Fibroblast of lung (primary cell): ENCODE data around the gene CLK1. TPM values are rescaled to one million over a fixed set of nuclear protein-coding genes. Genes with fewer than 3 reads are reported as not detected.

Experiments used
- DNase-seq, 2 donors: peaks; one replicate each; pipeline versions ENCODE4 v3.0.0 to v3.0.0-alpha.2; 2010; ENCODE audit warnings: low read depth in 2 of 2
- H2AFZ ChIP-seq: 2 replicates; pipeline ENCODE4 v1.5.1; 2012; ENCODE audit warnings: low read length, control low read depth, inconsistent platforms
- H3K27ac ChIP-seq: 2 replicates; pipeline ENCODE4 v1.5.1; 2011; ENCODE audit warnings: low read length, control low read depth; ENCODE audit not compliant: insufficient read depth
- H3K27me3 ChIP-seq: 2 replicates; pipeline ENCODE4 v1.5.1; 2011; ENCODE audit warnings: mild to moderate bottlenecking, low read length; ENCODE audit not compliant: control insufficient read depth, insufficient read depth
- H3K36me3 ChIP-seq: 2 replicates; pipeline ENCODE4 v1.5.1; 2011; ENCODE audit warnings: low read length; ENCODE audit not compliant: control insufficient read depth, insufficient read depth
- H3K4me1 ChIP-seq: 2 replicates; pipeline ENCODE4 v1.5.1; 2011; ENCODE audit warnings: low read length; ENCODE audit not compliant: control insufficient read depth, insufficient read depth; ENCODE audit errors: extremely low read depth
- H3K4me2 ChIP-seq: 2 replicates; pipeline ENCODE4 v1.5.1; 2011; ENCODE audit warnings: low read length, control low read depth; ENCODE audit not compliant: insufficient read depth; ENCODE audit errors: extremely low read depth
- H3K4me3 ChIP-seq, 4 experiments: fragments of 200-600 bp in 1 of 4; sonication (generic) in 1 of 4; replicated peaks in 1 of 4; 2 replicates each; pipeline ENCODE4 v1.5.1; 2011 to 2016; ENCODE audit warnings: low read length in 4 of 4, low read depth in 3 of 4, mild to moderate bottlenecking in 3 of 4, control low read depth in 2 of 4, inconsistent platforms in 1 of 4, mixed read lengths in 1 of 4; ENCODE audit not compliant: insufficient read depth in 1 of 4; ENCODE audit errors: control extremely low read depth in 1 of 4
- H3K79me2 ChIP-seq: 2 replicates; pipeline ENCODE4 v1.5.1; 2012; ENCODE audit warnings: mild to moderate bottlenecking, low read length, inconsistent platforms; ENCODE audit not compliant: control insufficient read depth, insufficient read depth
- H3K9ac ChIP-seq: 2 replicates; pipeline ENCODE4 v1.5.1; 2011; ENCODE audit warnings: mild to moderate bottlenecking, low read length, control low read depth; ENCODE audit not compliant: insufficient read depth
- H3K9me3 ChIP-seq: 2 replicates; pipeline ENCODE4 v1.5.1; 2012; ENCODE audit warnings: low read depth, low read length; ENCODE audit not compliant: control insufficient read depth, insufficient read depth
- H4K20me1 ChIP-seq: 2 replicates; pipeline ENCODE4 v1.5.1; 2011; ENCODE audit warnings: low read length; ENCODE audit not compliant: control insufficient read depth, insufficient read depth; ENCODE audit errors: extremely low read depth
- EZH2 ChIP-seq: IDR thresholded peaks from 2 replicates; pipeline ENCODE4 v1.5.1; 2012; ENCODE audit warnings: low read length, control low read depth, mild to moderate bottlenecking; ENCODE audit errors: missing control alignments
- polyA plus RNA-seq, 2 donors: library from polyadenylated mRNA; depleted of rRNA in 1 of 2; stranded (reverse) in 1 of 2; unstranded in 1 of 2; fragments of >200 nt; gene quantifications; 2 replicates each; pipeline ENCODE4 v1.2.1, GENCODE V29; 2011 to 2012; ENCODE audit warnings: missing spikeins in 1 of 2
- total RNA-seq: library from RNA; depleted of rRNA; stranded (reverse); fragments of >200 nt; gene quantifications from 2 replicates; pipeline ENCODE4 v1.2.1, GENCODE V29; 2014
- TF ChIP-seq, protein P1 (sequence below), 2 donors: IDR thresholded peaks in 1 of 2; conservative IDR thresholded peaks in 1 of 2; 1 replicate in 1 of 2; 2 replicates in 1 of 2; pipeline ENCODE4 v1.5.1; 2011 to 2012; ENCODE audit warnings: low read length in 2 of 2, control low read depth in 1 of 2, inconsistent platforms in 1 of 2, low read depth in 1 of 2, mild to moderate bottlenecking in 1 of 2

CLK1 gene
- total and polyA plus RNA-seq, 2 donors (not counting 1 experiment from before 2014, with no cell fraction given) = 68.5 to 104 TPM

GRCh38 chr2:200877443-200877842 is 13.0 kb upstream of the CLK1 start:
- no peak overlapping the region for H3K27ac ChIP-seq
- H3K4me2 ChIP-seq = no peak overlapping the region
- H2AFZ ChIP-seq = no peak overlapping the region
- TF ChIP-seq, protein P1, sequence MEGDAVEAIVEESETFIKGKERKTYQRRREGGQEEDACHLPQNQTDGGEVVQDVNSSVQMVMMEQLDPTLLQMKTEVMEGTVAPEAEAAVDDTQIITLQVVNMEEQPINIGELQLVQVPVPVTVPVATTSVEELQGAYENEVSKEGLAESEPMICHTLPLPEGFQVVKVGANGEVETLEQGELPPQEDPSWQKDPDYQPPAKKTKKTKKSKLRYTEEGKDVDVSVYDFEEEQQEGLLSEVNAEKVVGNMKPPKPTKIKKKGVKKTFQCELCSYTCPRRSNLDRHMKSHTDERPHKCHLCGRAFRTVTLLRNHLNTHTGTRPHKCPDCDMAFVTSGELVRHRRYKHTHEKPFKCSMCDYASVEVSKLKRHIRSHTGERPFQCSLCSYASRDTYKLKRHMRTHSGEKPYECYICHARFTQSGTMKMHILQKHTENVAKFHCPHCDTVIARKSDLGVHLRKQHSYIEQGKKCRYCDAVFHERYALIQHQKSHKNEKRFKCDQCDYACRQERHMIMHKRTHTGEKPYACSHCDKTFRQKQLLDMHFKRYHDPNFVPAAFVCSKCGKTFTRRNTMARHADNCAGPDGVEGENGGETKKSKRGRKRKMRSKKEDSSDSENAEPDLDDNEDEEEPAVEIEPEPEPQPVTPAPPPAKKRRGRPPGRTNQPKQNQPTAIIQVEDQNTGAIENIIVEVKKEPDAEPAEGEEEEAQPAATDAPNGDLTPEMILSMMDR (conservative IDR thresholded peaks at IDR 0.05 in 1 of 2, IDR thresholded peaks at IDR 0.05 in 1 of 2; ENCODE audit: low read depth in 1 of 2, low read length in 2 of 2) = no peak
- no peak for TF ChIP-seq EZH2
- H3K4me1 ChIP-seq = no peaks in the 10 kb centered on the region
- no peaks in the 10 kb centered on the region for H3K27me3 ChIP-seq
- H3K9me3 ChIP-seq = no peaks in the 10 kb centered on the region
- no peak for DNase-seq
- H3K79me2 ChIP-seq = no peaks in the 10 kb centered on the region
- H4K20me1 ChIP-seq = no peaks in the 10 kb centered on the region
- peaks cover 3% of the 10 kb centered on the region for H3K36me3 ChIP-seq
- no peak overlapping the region for H3K4me3 ChIP-seq
- no peak overlapping the region for H3K9ac ChIP-seq

GRCh38 chr2:200873560-200873959 is 9.1 kb upstream of the CLK1 start:
- Histone ChIP-seq H3K79me2 (no peaks in the 10 kb centered on the region), H4K20me1 (no peaks in the 10 kb centered on the region), H3K27ac (no peak overlapping the region), H2AFZ (no peak overlapping the region), H3K4me1 (no peaks in the 10 kb centered on the region), H3K36me3 (no peaks in the 10 kb centered on the region), H3K9me3 (no peaks in the 10 kb centered on the region), H3K9ac (no peak overlapping the region), H3K4me3 (no peak overlapping the region), H3K27me3 (no peaks in the 10 kb centered on the region), H3K4me2 (no peak overlapping the region)
- no peak for DNase-seq
- no peak for TF ChIP-seq EZH2
- TF ChIP-seq, protein P1 (conservative IDR thresholded peaks at IDR 0.05 in 1 of 2, IDR thresholded peaks at IDR 0.05 in 1 of 2; ENCODE audit: low read depth in 1 of 2, low read length in 2 of 2) = no peak

DNA sequence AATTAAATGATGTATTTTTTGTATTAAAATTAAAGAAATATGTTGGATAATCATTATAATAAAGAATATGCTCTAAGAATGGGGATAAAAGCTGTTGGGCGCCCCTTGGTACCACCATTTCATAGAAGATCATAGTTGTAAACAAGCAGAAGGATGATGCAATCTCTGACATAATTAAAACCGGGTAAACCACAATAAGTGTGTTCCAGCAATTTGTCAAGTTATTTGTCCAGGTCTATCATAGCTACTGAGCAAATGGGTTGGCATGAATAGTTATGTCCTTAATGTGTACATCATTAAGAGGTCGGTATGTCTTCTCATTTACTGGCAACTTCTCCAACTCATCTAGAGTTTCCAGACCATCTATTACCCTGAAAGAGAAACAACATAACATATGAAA is 6.7 kb upstream of the CLK1 start:
- no peak overlapping the region for H2AFZ ChIP-seq

More for the DNA sequence above, 6.7 kb upstream of the CLK1 start:
- Histone ChIP-seq H3K4me1 (peaks cover 2% of the 10 kb centered on the region), H3K36me3 (no peaks in the 10 kb centered on the region), H3K27ac (no peak overlapping the region), H3K9ac (no peak overlapping the region), H3K4me3 (no peak overlapping the region), H3K27me3 (no peaks in the 10 kb centered on the region), H3K9me3 (no peaks in the 10 kb centered on the region), H4K20me1 (no peaks in the 10 kb centered on the region), H3K4me2 (no peak overlapping the region), H3K79me2 (no peaks in the 10 kb centered on the region)
- TF ChIP-seq, protein P1 (conservative IDR thresholded peaks at IDR 0.05 in 1 of 2, IDR thresholded peaks at IDR 0.05 in 1 of 2; ENCODE audit: low read depth in 1 of 2, low read length in 2 of 2) = no peak
- no peak for TF ChIP-seq EZH2
- DNase-seq = no peak
